GM23338 (cell line): ENCODE data around the gene LRRC2.

Experiments
- EZH2 ChIP-seq: fragments of 200-600 bp; sonication (generic); IDR thresholded peaks from one replicate; pipeline ENCODE4 v1.8.0; 2017; ENCODE audit warnings: antibody characterized with exemption, mild to moderate bottlenecking, low read depth; ENCODE audit not compliant: unreplicated experiment
- TF ChIP-seq, protein P1 (sequence below), 2 experiments: fragments of 200-600 bp in 1 of 2; sonication (generic) in 1 of 2; conservative IDR thresholded peaks; 2 replicates each; pipeline versions ENCODE4 v1.5.1 to v1.6.1; 2016 to 2017; ENCODE audit warnings: antibody characterized with exemption in 2 of 2, low read depth in 2 of 2, mild to moderate bottlenecking in 2 of 2, moderate library complexity in 1 of 2
- TF ChIP-seq, protein P2 (sequence below): IDR thresholded peaks from one replicate; pipeline ENCODE4 v1.6.1; 2018; ENCODE audit warnings: antibody characterized with exemption; ENCODE audit not compliant: unreplicated experiment

DNA sequence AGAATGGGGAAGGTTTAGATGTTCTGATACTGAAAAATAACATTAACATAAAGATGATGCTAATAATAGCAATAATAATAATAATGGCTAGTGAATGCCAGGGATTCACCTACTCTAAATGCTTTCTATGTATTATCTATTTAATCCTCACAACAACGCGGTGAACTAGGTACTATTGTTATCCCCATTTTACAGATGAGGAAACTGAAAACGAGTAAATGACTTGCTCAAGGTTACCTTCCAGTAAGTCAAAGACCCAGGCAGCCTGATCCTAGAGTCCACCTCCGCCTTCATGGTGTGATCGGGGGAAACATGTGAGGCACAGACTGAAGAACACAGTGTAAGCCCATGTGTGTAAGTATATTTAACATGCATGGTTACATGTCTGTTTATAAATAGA lies 30.4 kb downstream of the LRRC2 start:
- TF ChIP-seq, protein P1, sequence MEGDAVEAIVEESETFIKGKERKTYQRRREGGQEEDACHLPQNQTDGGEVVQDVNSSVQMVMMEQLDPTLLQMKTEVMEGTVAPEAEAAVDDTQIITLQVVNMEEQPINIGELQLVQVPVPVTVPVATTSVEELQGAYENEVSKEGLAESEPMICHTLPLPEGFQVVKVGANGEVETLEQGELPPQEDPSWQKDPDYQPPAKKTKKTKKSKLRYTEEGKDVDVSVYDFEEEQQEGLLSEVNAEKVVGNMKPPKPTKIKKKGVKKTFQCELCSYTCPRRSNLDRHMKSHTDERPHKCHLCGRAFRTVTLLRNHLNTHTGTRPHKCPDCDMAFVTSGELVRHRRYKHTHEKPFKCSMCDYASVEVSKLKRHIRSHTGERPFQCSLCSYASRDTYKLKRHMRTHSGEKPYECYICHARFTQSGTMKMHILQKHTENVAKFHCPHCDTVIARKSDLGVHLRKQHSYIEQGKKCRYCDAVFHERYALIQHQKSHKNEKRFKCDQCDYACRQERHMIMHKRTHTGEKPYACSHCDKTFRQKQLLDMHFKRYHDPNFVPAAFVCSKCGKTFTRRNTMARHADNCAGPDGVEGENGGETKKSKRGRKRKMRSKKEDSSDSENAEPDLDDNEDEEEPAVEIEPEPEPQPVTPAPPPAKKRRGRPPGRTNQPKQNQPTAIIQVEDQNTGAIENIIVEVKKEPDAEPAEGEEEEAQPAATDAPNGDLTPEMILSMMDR (conservative IDR thresholded peaks at IDR 0.05; ENCODE audit: low read depth in 2 of 2) = no peak
- TF ChIP-seq, protein P2, sequence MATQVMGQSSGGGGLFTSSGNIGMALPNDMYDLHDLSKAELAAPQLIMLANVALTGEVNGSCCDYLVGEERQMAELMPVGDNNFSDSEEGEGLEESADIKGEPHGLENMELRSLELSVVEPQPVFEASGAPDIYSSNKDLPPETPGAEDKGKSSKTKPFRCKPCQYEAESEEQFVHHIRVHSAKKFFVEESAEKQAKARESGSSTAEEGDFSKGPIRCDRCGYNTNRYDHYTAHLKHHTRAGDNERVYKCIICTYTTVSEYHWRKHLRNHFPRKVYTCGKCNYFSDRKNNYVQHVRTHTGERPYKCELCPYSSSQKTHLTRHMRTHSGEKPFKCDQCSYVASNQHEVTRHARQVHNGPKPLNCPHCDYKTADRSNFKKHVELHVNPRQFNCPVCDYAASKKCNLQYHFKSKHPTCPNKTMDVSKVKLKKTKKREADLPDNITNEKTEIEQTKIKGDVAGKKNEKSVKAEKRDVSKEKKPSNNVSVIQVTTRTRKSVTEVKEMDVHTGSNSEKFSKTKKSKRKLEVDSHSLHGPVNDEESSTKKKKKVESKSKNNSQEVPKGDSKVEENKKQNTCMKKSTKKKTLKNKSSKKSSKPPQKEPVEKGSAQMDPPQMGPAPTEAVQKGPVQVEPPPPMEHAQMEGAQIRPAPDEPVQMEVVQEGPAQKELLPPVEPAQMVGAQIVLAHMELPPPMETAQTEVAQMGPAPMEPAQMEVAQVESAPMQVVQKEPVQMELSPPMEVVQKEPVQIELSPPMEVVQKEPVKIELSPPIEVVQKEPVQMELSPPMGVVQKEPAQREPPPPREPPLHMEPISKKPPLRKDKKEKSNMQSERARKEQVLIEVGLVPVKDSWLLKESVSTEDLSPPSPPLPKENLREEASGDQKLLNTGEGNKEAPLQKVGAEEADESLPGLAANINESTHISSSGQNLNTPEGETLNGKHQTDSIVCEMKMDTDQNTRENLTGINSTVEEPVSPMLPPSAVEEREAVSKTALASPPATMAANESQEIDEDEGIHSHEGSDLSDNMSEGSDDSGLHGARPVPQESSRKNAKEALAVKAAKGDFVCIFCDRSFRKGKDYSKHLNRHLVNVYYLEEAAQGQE = no peak
- no peak for TF ChIP-seq EZH2
